Measurements from ENCODE around the gene FLYWCH2. TPM values are rescaled to one million over a fixed set of nuclear protein-coding genes. Genes with fewer than 3 reads are reported as not detected.
"Not testable (repeated sequence)": the region's sequence is repeated elsewhere in the genome, so short reads cannot be mapped to it uniquely, and the experiment has no call there.

Gene FLYWCH2
- total RNA-seq, 2 experiments from 2014 or later: 23.9 to 38.7 TPM

DNA sequence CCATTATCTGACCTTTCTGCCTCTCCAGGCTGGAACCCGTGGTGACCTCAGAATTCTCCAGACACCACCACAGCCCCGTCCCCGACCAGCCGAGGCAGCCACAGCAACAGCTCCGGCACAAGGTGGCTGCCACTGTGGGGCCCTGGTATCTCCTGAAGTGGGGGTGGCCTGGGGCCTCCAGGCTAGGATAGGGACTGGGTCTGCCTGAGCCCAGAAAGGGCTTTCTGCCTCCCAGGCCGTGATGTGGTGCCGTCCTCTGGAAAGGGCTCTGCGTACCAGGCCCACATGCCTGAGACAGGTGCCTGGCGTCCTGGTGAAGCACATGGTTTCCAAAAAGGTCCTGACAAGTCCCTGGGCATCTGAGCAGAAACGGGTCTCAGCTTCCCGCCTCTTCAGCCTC is 45.8 kb downstream of the FLYWCH2 start:
- ChIA-PET CTCF (ENCODE audit: unreplicated experiment) (no interaction called here), POLR2A (no interaction called here)
- Histone ChIP-seq H2AFZ (ENCODE audit: low read length) (no peak overlapping the region), H3K27ac (ENCODE audit: low read depth, low read length, poor library complexity, severe bottlenecking) (no peak overlapping the region), H4K20me1 (ENCODE audit: insufficient read depth, low read length) (peaks cover 4% of the 10 kb centered on the region; the same call in 1 of the 2 replicates), H3K36me3 (ENCODE audit: insufficient read depth, low read length) (no peaks in the 10 kb centered on the region; the same call in 1 of the 2 replicates), H3K4me3 (ENCODE audit: low read depth, low read length, poor library complexity, severe bottlenecking) (no peak overlapping the region), H3K4me1 (ENCODE audit: insufficient read depth, low read length, poor library complexity, severe bottlenecking) (peaks cover 4% of the 10 kb centered on the region), H3K4me2 (ENCODE audit: low read length) (no peak overlapping the region), H3K9me2 (ENCODE audit: insufficient read depth, low read length) (no peaks in the 10 kb centered on the region), H3K79me2 (ENCODE audit: insufficient read depth, low read depth, low read length) (no peaks in the 10 kb centered on the region), H3K9me3 (ENCODE audit: low read length) (no peaks in the 10 kb centered on the region)
- DNase-seq (ENCODE audit: low spot score): no peak
- no TSS peak for BruUV-seq (replicated peaks)
- TF ChIP-seq, protein P1, sequence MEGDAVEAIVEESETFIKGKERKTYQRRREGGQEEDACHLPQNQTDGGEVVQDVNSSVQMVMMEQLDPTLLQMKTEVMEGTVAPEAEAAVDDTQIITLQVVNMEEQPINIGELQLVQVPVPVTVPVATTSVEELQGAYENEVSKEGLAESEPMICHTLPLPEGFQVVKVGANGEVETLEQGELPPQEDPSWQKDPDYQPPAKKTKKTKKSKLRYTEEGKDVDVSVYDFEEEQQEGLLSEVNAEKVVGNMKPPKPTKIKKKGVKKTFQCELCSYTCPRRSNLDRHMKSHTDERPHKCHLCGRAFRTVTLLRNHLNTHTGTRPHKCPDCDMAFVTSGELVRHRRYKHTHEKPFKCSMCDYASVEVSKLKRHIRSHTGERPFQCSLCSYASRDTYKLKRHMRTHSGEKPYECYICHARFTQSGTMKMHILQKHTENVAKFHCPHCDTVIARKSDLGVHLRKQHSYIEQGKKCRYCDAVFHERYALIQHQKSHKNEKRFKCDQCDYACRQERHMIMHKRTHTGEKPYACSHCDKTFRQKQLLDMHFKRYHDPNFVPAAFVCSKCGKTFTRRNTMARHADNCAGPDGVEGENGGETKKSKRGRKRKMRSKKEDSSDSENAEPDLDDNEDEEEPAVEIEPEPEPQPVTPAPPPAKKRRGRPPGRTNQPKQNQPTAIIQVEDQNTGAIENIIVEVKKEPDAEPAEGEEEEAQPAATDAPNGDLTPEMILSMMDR (conservative IDR thresholded peaks at IDR 0.05; ENCODE audit: low read length): no peak
- no peak for TF ChIP-seq EZH2phosphoT487 (IDR thresholded peaks at IDR 0.05; ENCODE audit: borderline replicate concordance, low read depth, low read length)
- intact Hi-C loops (cut with micrococcal nuclease; ENCODE audit: unreplicated experiment): loop anchor here (5.0 kb wide), 1 partner anchor 34 kb away; the partner anchor contains the start of gene KREMEN2

DNA sequence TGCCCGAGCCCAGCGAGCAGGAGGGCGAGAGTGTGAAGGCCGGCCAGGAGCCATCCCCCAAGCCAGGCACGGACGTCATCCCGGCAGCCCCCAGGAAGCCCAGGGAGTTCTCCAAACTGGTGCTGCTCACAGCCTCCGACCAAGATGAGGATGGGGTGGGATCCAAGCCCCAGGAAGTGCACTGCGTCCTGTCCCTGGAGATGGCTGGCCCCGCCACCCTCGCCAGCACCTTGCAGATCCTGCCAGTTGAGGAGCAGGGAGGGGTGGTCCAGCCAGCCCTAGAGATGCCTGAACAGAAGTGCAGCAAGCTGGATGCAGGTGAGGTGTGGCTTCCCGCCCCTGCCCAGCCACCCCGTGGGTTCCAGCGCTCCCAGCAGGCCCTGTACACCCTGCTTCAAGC is 46.7 kb downstream of the FLYWCH2 start:
- POLR2A ChIA-PET: no interaction called here
- H3K27ac ChIP-seq (ENCODE audit: low read depth, low read length, poor library complexity, severe bottlenecking): no peak overlapping the region
- no TSS peak for BruUV-seq (replicated peaks)
- CTCF ChIA-PET (ENCODE audit: unreplicated experiment): no interaction called here
- no peak overlapping the region for H3K4me2 ChIP-seq (ENCODE audit: low read length)
- no peaks in the 10 kb centered on the region for H3K79me2 ChIP-seq (ENCODE audit: insufficient read depth, low read depth, low read length)
- intact Hi-C loops (cut with micrococcal nuclease; ENCODE audit: unreplicated experiment): loop anchor here (5.0 kb wide), 1 partner anchor 33 kb away; the partner anchor contains the start of gene KREMEN2
- no peaks in the 10 kb centered on the region; the same call in 1 of the 2 replicates for H3K36me3 ChIP-seq (ENCODE audit: insufficient read depth, low read length)
- no peaks in the 10 kb centered on the region for H3K9me3 ChIP-seq (ENCODE audit: low read length)
- H3K9me2 ChIP-seq (ENCODE audit: insufficient read depth, low read length): no peaks in the 10 kb centered on the region
- H2AFZ ChIP-seq (ENCODE audit: low read length): no peak overlapping the region
- DNase-seq (ENCODE audit: low spot score): no peak
- H3K4me3 ChIP-seq (ENCODE audit: low read depth, low read length, poor library complexity, severe bottlenecking): no peak overlapping the region
- TF ChIP-seq, protein P1 (conservative IDR thresholded peaks at IDR 0.05; ENCODE audit: low read length): no peak
- TF ChIP-seq EZH2phosphoT487 (IDR thresholded peaks at IDR 0.05; ENCODE audit: borderline replicate concordance, low read depth, low read length): no peak
- H4K20me1 ChIP-seq (ENCODE audit: insufficient read depth, low read length): peaks cover 4% of the 10 kb centered on the region; the same call in 1 of the 2 replicates
- peaks cover 4% of the 10 kb centered on the region for H3K4me1 ChIP-seq (ENCODE audit: insufficient read depth, low read length, poor library complexity, severe bottlenecking)

DNA sequence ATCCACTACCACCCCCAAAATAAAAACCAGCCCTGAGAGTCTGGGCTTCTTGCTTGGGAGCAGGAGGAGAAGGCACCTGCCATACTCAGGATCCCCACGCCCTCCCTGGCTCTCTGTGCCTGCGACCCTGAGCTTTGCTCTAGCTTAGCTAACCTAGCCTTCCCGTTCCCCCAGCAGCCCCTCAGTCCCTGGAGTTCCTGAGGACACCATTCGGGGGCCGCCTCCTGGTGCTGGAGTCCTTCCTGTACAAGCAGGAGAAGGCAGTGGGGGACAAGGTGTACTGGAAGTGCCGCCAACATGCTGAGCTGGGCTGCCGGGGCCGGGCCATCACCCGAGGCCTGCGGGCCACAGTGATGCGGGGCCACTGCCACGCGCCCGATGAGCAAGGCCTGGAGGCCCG is 47.2 kb downstream of the FLYWCH2 start:
- Histone ChIP-seq H2AFZ (ENCODE audit: low read length) (no peak overlapping the region), H3K4me3 (ENCODE audit: low read depth, low read length, poor library complexity, severe bottlenecking) (no peak overlapping the region), H3K4me2 (ENCODE audit: low read length) (no peak overlapping the region), H4K20me1 (ENCODE audit: insufficient read depth, low read length) (peaks cover 4% of the 10 kb centered on the region; the same call in 1 of the 2 replicates), H3K79me2 (ENCODE audit: insufficient read depth, low read depth, low read length) (no peaks in the 10 kb centered on the region), H3K9me2 (ENCODE audit: insufficient read depth, low read length) (no peaks in the 10 kb centered on the region), H3K4me1 (ENCODE audit: insufficient read depth, low read length, poor library complexity, severe bottlenecking) (peaks cover 4% of the 10 kb centered on the region), H3K9me3 (ENCODE audit: low read length) (no peaks in the 10 kb centered on the region), H3K27ac (ENCODE audit: low read depth, low read length, poor library complexity, severe bottlenecking) (no peak overlapping the region), H3K36me3 (ENCODE audit: insufficient read depth, low read length) (no peaks in the 10 kb centered on the region; the same call in 1 of the 2 replicates)
- BruUV-seq (replicated peaks): no TSS peak
- POLR2A ChIA-PET: no interaction called here
- CTCF ChIA-PET (ENCODE audit: unreplicated experiment): no interaction called here
- intact Hi-C loops (cut with micrococcal nuclease; ENCODE audit: unreplicated experiment): no loop called here
- TF ChIP-seq, protein P1 (conservative IDR thresholded peaks at IDR 0.05; ENCODE audit: low read length): no peak
- TF ChIP-seq EZH2phosphoT487 (IDR thresholded peaks at IDR 0.05; ENCODE audit: borderline replicate concordance, low read depth, low read length): no peak
- DNase-seq (ENCODE audit: low spot score): no peak

DNA sequence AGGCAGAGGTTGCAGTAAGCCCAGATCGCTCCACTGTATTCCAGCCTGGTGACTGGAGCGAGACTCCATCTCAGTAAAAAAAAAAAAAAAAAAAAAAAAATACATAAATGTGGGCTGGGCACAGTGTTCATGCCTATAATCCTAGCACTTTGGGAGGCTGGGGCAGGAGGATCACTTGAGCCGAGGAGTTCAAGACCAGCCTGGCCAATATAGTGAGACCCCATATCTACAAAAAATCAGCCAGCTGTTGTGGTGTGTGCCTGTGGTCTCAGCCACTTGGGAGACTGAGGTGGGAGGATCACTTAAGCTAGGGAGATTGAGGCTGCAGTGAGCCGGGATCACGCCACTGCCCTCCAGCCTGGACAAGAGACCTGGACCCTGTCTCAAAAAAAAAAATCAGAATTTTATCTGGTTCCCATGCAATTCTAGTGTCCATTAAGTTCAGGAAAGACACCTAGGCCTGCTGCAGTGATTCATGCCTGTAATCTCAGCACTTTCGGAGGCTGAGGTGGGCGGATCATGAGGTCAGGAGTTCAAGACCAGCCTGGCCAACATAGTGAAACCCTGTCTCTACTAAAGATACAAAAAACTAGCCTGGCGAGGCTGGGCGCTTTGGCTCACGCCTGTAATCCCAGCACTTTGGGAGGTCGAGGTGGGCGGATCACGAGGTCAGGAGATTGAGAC is 48.4 kb downstream of the FLYWCH2 start:
- DNase-seq (ENCODE audit: low spot score); BruUV-seq (replicated peaks); H2AFZ ChIP-seq (ENCODE audit: low read length); intact Hi-C loops (cut with micrococcal nuclease; ENCODE audit: unreplicated experiment); H3K79me2 ChIP-seq (ENCODE audit: insufficient read depth, low read depth, low read length); H4K20me1 ChIP-seq (ENCODE audit: insufficient read depth, low read length); H3K9me3 ChIP-seq (ENCODE audit: low read length); H3K36me3 ChIP-seq (ENCODE audit: insufficient read depth, low read length); H3K4me2 ChIP-seq (ENCODE audit: low read length); H3K9me2 ChIP-seq (ENCODE audit: insufficient read depth, low read length); POLR2A ChIA-PET; H3K4me3 ChIP-seq (ENCODE audit: low read depth, low read length, poor library complexity, severe bottlenecking); H3K27ac ChIP-seq (ENCODE audit: low read depth, low read length, poor library complexity, severe bottlenecking); CTCF ChIA-PET (ENCODE audit: unreplicated experiment); H3K4me1 ChIP-seq (ENCODE audit: insufficient read depth, low read length, poor library complexity, severe bottlenecking): not testable (repeated sequence)

Measured in OCI-LY7 (cell line).